Dendritic cell treated with granulocyte-macrophage colony-stimulating factor and Interleukin-4, amounts not matched to agents 40 ng/mL and 50 ng/mL, for 4 days (primary cell): Measurements from ENCODE around the gene KNOP1.
"Not testable (repeated sequence)": the region's sequence is repeated elsewhere in the genome, so short reads cannot be mapped to it uniquely, and the experiment has no call there.

Experiments used
- H3K27ac Mint-ChIP-seq: one replicate; pipeline ENCODE4 v1.8.0; 2022; ENCODE audit warnings: mild to moderate bottlenecking, mixed read lengths
- H3K27me3 Mint-ChIP-seq: one replicate; pipeline ENCODE4 v1.8.0; 2022; ENCODE audit warnings: mild to moderate bottlenecking, mixed read lengths
- H3K36me3 Mint-ChIP-seq: one replicate; pipeline ENCODE4 v1.8.0; 2022; ENCODE audit warnings: low read depth, mixed read lengths
- H3K4me1 Mint-ChIP-seq: one replicate; pipeline ENCODE4 v1.8.0; 2022; ENCODE audit warnings: low read depth, mixed read lengths
- H3K4me3 Mint-ChIP-seq: one replicate; pipeline ENCODE4 v1.8.0; 2022; ENCODE audit warnings: mild to moderate bottlenecking, moderate library complexity, mixed read lengths
- H3K9me3 Mint-ChIP-seq: one replicate; pipeline ENCODE4 v1.8.0; 2022; ENCODE audit warnings: mixed read lengths
- intact Hi-C: fragments of 100-400 bp; cut with micrococcal nuclease; formaldehyde crosslinking; loops from one replicate; pipeline ENCODE4 v1.15.0; 2022

The KNOP1 gene

DNA sequence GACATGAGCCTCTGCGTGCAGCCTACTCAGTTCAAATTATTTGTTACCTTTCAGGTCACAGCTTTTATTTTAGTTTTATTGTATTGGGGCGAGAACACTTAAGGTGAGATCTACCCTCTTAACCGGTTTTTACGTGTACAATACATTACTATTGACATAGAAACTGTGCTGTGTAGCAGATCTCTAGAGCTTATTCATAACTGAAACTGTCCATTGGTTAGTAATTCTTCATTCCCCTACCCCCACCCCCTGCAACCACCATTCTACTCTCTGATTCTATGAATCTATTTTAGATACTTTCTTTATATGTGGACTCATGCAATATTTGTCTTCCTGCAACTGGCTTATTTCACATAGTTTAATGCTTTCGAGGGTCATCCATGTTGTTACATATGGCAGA, 43.5 kb downstream of the KNOP1 start:
- Mint-ChIP-seq H3K4me1 (no peaks in the 10 kb centered on the region), H3K27ac (no peak overlapping the region), H3K36me3 (peaks cover 91% of the 10 kb centered on the region)

DNA sequence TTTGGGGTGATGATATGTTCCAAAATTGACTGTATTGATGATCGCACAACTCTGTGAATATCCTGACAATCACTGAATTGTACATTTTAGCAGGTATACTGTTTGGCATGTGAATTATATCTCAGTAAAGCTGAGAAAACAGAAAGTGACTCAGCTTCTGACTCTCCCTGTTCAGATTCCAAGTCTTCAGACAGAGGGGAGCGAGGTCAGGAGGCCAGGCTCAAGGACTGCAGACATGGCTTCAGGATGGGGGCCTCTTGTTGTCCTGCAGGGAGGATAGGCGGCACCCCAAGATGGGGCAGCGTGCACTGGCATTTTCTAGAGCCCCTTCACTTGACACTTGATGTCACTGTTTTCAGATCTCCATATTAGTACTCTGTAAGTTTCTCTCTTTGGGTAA, 45.6 kb downstream of the KNOP1 start:
- Mint-ChIP-seq H3K4me3 (no peak overlapping the region), H3K9me3 (no peaks in the 10 kb centered on the region), H3K27me3 (no peaks in the 10 kb centered on the region), H3K4me1 (no peaks in the 10 kb centered on the region), H3K36me3 (peaks cover 99% of the 10 kb centered on the region), H3K27ac (no peak overlapping the region)
- intact Hi-C loops: no loop called here

More for the DNA sequence above, 43.5 kb downstream of the KNOP1 start:
- Mint-ChIP-seq H3K27me3 (no peaks in the 10 kb centered on the region), H3K4me3 (no peak overlapping the region), H3K9me3 (no peaks in the 10 kb centered on the region)
- intact Hi-C loops: no loop called here

DNA sequence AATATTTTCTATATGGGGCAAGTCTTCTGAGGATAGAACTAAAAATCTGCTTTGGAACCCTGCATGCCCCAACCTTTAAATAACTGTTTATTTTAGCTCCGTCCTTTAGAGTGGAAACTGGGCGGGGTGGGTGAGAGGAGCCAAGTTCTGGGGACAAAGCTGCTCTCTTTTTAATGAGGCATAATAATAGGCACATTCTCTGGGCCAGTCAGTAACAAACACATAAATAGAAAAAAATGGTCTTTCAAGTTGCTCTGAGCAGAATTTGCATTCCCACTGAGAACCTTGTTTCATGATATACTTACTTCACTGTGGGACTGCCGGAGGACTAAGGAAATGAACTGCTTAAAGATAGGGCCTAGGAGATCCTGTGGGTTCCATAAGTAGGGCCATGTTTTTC, 51.5 kb downstream of the KNOP1 start:
- intact Hi-C loops: no loop called here
- H3K4me1 Mint-ChIP-seq: no peaks in the 10 kb centered on the region
- no peaks in the 10 kb centered on the region for H3K27me3 Mint-ChIP-seq
- peaks cover 9% of the 10 kb centered on the region for H3K9me3 Mint-ChIP-seq
- H3K4me3 Mint-ChIP-seq: no peak overlapping the region
- H3K27ac Mint-ChIP-seq: no peak overlapping the region
- peaks cover 86% of the 10 kb centered on the region for H3K36me3 Mint-ChIP-seq

DNA sequence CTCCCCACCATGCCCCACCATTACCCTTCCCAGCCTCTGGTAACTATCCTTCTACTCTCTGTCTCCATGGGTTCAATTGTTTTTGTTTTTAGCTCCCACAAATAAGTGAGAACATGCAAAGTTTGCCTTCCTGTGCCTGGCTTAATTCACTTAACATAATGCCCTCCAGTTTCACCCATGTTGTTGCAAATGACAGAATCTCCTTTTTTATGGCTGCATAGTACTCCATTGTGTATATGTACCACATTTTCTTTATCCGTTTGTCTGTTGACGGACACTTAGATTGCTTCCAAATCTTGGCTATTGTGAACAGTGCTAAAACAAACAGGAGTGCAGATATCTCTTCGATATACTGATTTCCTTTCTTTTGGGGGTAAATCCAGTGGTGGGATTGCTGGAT, 52.7 kb downstream of the KNOP1 start:
- intact Hi-C loops, H3K4me1 Mint-ChIP-seq, H3K4me3 Mint-ChIP-seq, H3K9me3 Mint-ChIP-seq, H3K27me3 Mint-ChIP-seq, H3K27ac Mint-ChIP-seq: not testable (repeated sequence)
- peaks cover 86% of the 10 kb centered on the region for H3K36me3 Mint-ChIP-seq

DNA sequence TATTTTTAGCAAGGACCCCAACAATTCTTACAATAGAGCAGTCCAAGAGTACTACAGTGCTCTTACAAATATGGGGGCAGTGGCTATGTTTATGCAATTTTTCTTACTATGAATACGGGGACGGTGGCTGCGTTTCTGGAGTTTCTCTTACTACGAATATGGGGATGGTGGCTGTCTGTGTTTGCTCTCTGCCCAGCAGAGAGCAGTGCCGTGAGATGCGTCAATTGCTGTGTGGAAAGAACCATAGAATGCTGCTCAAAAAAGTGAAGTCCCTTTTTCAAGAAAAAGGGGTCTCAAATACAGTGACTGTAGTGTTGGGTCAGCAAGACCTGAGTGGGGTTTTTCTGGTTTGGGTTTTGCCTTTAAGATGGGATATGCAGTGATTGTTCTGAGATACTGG, 53.9 kb downstream of the KNOP1 start:
- intact Hi-C loops: no loop called here
- H3K9me3 Mint-ChIP-seq: peaks cover 9% of the 10 kb centered on the region
- no peak overlapping the region for H3K27ac Mint-ChIP-seq
- no peaks in the 10 kb centered on the region for H3K4me1 Mint-ChIP-seq
- H3K36me3 Mint-ChIP-seq: peaks cover 86% of the 10 kb centered on the region
- no peaks in the 10 kb centered on the region for H3K27me3 Mint-ChIP-seq
- no peak overlapping the region for H3K4me3 Mint-ChIP-seq

DNA sequence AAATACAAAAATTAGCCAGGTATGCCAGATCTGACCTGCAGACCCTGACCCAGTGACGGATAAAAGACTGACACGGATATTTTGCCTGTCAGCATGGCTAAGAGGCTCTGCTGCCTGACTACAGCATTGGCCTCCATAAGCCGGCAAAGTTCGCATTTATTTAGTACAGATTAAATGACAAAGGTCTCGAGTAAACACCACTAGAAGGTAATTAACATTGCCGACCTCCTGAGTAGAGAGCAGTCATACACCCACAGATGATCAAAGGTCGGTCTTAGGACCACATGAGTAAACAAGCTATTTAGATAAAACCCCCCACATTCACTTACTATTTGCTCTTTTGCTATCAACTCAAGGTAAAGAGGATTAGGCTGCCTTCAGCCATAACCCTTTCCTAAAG, 55.7 kb downstream of the KNOP1 start:
- no peak overlapping the region for H3K27ac Mint-ChIP-seq
- intact Hi-C loops: no loop called here
- H3K4me1 Mint-ChIP-seq: no peaks in the 10 kb centered on the region
- no peaks in the 10 kb centered on the region for H3K27me3 Mint-ChIP-seq
- H3K36me3 Mint-ChIP-seq: peaks cover 86% of the 10 kb centered on the region
- H3K4me3 Mint-ChIP-seq: no peak overlapping the region
- peaks cover 9% of the 10 kb centered on the region for H3K9me3 Mint-ChIP-seq

DNA sequence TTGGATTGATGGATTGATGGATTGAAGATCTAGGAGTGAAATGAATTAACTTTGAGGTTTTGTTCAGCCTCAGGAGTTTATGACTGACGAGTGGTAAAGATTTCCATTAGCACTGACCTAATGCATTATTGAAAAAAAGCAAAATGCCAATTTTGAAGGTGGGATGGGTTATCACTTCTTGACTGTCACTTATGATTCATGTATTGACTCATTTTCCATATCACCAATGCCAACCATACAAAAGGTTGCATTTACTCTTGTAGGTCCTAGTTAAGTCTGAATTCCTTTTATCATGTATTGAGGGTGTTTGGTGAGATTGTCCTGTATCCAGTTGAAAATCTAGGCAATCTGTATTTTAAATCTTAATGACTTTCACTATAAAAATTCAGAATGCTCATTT, 57.6 kb downstream of the KNOP1 start:
- Mint-ChIP-seq H3K27me3 (no peaks in the 10 kb centered on the region), H3K27ac (no peak overlapping the region), H3K4me1 (no peaks in the 10 kb centered on the region), H3K4me3 (no peak overlapping the region), H3K9me3 (peaks cover 6% of the 10 kb centered on the region), H3K36me3 (peaks cover 92% of the 10 kb centered on the region)
- intact Hi-C loops: no loop called here

DNA sequence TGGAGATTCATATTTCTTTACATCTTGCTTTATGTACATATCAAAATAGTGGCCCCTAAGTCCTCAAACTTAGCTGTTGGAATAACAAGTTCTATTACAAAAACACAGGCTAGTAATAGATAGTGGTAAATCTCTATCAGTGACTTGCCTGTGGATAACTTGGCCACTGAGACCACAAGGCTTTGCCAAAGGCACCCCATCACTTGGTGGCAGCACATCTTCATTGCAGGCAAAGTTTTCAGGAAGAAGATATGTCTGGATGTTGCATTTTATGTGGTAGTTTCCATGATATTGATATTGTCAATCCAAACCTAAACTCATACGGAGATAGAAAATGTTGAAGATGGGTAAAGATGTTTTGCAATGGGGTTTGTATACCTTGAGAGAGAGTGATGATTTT, 58.5 kb downstream of the KNOP1 start:
- H3K27me3 Mint-ChIP-seq: no peaks in the 10 kb centered on the region
- H3K9me3 Mint-ChIP-seq: no peaks in the 10 kb centered on the region
- no peak overlapping the region for H3K4me3 Mint-ChIP-seq
- peaks cover 92% of the 10 kb centered on the region for H3K36me3 Mint-ChIP-seq
- intact Hi-C loops: no loop called here
- no peaks in the 10 kb centered on the region for H3K4me1 Mint-ChIP-seq
- no peak overlapping the region for H3K27ac Mint-ChIP-seq

DNA sequence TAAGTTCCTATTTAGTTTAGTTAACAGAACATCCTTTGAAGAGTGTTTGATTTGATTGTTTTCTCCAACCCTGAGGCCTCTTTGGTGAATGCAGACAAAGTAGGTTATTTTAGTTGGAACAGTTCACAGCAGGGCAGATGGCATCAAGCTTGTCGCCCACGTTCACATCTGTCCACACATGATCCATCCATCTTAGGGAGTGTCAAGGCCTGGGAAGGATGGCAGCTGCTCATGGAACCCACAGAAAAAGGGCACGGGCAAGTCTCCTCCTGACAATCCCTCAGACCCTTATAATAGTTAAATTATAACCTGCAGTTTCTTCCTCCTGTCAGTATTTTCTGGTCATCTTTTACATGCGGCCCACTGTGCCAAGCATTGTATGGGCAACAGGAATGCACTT, 60.2 kb downstream of the KNOP1 start:
- Mint-ChIP-seq H3K27ac (no peak overlapping the region), H3K36me3 (peaks cover 99% of the 10 kb centered on the region), H3K4me3 (no peak overlapping the region), H3K9me3 (no peaks in the 10 kb centered on the region), H3K27me3 (no peaks in the 10 kb centered on the region), H3K4me1 (no peaks in the 10 kb centered on the region)
- intact Hi-C loops: no loop called here

DNA sequence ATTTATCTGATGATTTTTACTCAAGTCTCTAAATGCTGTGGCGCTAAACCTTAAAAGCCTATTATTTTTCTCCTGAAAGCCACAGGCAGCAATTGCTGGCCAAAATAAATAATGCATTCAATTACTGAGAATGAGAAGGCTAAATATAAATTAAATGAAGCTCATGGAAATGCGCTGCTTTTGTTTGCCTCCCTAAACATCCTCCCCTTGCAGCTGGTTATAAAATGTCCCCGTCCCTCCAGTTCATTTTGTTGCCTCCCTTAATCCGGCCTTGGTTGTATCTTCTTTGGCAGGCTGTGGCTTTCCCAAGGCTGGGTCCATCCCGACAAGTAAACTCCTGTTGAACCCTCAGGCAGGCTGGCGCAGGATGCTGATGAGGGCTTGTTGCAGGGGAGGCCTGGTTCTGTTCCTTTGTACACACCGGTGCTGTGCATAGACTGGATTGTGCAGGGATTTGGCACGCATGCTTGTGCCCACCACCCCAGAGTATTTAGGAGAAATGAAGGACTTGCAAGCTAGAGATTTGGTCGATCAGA, 62.7 kb downstream of the KNOP1 start:
- Mint-ChIP-seq H3K9me3 (no peaks in the 10 kb centered on the region), H3K4me3 (no peak overlapping the region), H3K27me3 (no peaks in the 10 kb centered on the region), H3K4me1 (no peaks in the 10 kb centered on the region), H3K36me3 (peaks cover 99% of the 10 kb centered on the region), H3K27ac (no peak overlapping the region)
- intact Hi-C loops: no loop called here

DNA sequence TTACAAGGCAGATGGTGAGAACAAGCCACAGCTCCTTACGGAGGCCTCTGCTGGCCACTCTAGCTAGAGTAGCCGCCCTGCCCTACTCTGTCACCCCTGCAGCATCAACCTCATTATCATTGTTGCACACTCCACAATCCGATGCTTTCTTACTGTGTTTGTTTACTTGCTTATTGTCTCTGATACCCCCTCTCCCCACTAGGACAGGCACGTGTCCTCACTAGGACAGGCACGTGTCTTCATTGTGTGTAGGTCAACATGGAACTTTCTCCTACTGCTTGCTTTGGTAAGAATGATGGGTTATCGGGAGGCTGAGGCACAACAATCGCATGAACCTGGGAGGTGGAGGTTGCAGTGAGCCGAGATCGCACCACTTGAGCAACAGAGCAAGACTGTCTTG, 63.9 kb downstream of the KNOP1 start:
- intact Hi-C loops: no loop called here
- peaks cover 100% of the 10 kb centered on the region for H3K36me3 Mint-ChIP-seq
- H3K9me3 Mint-ChIP-seq: no peaks in the 10 kb centered on the region
- H3K4me3 Mint-ChIP-seq: no peak overlapping the region
- H3K4me1 Mint-ChIP-seq: no peaks in the 10 kb centered on the region
- H3K27ac Mint-ChIP-seq: no peak overlapping the region
- no peaks in the 10 kb centered on the region for H3K27me3 Mint-ChIP-seq
